GM19023 (cell line): ENCODE results near the gene ZFR2.
"Not testable (repeated sequence)": the region's sequence is repeated elsewhere in the genome, so short reads cannot be mapped to it uniquely, and the experiment has no call there.

Source experiments
- ATAC-seq: cut with Tn5 transposase; IDR thresholded peaks from one replicate; pipeline ENCODE4 v1.9.1; 2021; ENCODE audit warnings: mild to moderate bottlenecking, moderate library complexity; ENCODE audit not compliant: unreplicated experiment

Gene ZFR2

DNA sequence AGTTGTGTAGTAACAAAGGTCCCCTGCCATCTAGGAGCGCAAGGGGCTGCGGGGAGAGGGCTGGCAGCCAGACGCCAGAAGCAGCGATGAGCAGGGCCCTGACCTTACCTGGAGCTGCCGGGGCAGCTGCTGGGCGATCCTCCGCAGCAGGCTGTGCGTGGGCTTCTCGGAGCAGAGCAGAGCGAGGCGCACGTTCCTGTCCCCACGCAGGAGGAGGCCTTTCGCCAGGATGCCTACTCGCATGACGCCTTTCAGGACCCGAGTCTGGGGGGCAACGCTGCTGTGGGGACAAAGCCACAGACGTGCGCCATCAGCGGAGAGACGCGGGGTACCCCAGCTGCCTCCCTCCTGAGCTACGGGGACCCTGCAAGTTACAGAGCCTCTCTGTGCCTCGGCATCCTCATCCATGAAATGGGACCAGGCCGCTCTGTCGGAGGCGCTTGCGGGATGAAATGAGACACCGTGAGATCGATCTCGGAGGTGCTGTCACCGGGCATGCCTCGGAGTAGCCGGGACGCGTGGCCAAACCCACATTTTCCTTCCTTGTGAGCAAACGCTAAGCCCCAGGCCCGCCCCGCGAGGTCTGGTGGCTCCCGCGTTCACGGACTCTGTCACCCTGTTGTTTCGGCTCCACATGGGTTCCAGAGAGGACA is 52.1 kb downstream of the ZFR2 start:
- ATAC-seq = no peak

DNA sequence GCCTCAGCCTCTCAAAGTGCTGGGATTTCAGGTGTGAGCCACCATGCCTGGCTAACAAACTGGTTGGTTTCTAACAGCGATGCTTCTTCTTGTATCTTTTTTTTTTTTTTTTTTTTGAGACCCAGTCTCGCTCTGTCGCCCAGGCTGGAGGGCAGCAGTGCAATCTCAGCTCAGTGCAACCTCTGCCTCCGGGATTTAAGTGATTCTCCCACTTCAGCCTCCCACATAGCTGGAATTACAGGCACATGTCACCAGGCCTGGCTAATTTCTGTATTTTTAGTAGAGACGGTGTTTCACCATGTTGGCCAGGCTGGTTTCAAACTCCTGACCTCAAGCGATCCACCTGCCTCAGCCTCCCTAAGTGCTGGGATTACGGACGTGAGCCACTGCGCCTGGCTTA is 52.7 kb downstream of the ZFR2 start:
- not testable (repeated sequence) for ATAC-seq

DNA sequence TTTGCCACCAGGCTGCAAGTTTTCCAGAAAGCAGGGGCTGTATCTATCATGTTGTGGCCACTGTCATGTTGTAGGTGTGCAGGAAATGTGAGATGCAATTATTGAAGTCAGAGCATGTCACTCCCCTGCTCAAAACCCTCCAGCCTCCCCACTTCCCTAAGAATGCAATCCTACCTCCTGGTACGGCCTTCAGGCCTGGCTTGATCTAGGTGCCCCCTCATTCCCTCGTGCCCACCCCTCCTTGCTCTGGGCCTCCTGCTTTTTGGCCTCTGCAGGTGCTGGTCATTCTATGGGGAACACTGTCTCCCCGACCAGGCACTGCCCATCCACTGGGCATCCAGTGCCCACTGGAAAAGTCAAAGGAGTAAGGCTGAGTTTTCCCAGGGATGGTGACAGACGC is 54.2 kb downstream of the ZFR2 start:
- no peak for ATAC-seq

DNA sequence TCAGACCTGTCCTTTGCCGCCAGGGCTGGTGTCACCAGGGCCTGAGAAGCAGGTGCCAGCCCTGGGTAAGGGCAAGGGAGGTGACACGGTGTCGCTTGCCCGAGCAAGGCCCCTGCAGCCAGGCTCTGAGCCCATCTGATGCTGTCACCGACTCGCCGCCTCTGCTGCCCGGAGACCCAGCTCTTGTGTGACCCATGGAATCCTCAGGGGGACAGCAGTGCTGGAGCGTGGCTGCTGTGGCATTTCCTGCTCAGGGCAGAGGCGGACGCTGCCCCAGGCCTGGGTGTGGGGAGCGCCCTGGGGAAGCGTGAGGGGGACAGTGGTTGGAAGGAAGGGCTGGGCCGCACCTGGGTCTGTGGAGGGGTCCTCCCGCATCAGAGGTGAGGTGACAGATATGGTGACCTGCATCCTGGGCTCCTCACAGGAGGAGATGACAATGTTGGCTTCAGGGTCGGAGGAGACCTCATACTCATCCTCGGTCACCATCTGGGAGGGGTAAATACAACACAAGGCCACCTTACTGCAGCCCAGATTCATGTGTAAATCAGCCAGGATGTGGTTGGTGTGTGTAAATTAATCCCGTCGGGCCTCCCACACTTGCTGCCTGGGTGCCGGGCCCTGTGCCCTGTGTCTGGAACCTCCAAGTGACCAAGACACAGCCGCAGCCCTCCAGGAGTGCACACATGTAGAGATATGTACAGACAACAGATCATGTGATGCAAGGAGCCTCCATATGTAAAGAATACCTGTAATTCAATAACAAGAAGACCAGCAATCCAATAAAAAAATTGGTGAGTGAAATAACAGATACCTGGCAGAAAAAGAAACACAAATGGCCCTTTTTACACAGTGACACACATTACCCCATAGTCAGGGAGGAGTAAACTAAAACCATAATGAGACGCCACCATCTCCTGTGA is 55.1 kb downstream of the ZFR2 start:
- no peak for ATAC-seq

DNA sequence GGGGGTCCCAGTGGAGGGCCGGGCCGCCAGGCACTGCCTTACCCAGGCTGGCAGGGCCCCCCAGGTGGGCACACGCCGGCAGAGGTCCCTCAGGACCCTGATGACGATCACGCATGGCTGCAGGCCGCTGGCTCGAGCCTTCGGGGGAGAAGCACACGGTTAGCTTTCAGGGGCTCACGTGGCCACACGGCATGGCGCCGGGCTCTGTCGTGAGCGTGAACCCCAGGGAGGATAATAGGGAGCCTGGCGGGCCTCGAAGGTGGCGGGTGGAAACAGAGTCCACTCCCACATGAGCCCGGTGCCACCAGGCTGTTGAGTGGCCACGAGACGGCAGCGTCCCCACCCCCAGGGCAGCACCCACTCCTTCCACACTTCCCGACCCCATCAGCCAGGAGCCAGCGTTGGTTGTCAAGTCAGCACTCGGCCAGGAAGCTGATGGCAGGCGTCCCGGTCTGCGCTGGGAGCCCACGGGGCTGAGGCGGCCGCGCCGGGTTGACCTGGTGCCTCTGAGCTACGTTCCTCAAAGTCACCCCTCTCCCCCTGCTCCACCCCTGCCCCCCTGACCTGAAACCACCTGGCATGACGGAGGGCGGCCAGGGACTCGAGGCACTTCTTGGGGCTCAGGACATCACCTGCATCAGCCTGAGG is 58.0 kb downstream of the ZFR2 start:
- ATAC-seq = no peak

DNA sequence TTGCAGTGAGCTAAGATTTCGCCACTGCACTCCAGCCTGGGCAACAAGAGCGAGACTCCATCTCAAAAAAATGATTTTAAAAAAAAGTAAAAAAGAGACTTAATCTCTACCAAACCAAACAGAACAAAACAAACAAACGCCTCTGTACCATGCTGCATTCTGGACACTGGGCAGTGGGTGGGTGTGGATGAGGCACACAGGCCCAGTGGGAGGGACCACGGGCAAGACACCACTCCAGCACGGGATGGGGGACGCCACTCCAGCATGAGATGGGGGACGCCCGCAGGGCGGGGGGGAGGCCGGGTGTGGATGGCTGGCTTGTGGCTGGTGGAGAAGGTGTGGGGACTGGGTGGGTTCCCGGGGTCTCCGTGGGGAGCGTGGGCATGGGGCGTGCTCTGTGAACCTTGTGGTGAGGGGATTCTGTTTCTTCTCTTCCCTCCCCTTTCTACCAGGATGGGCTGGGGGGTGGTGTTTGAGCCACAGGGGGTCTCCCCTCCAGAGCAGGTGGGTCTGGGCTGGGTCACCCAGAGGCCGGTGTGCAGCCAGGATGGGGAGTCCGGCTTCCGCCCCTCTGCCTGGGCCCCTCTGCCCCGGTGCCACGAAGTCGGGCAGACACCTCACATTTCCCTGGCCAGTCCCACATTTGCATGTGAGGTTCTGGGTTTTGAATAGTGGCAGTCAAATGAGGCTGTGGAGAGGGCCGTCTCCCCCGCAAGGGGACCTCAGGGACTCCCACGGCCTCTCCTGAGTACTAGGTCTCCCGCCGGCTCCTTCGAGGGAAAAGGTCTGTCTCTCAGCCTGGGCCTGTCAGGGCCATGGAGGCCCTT is 58.7 kb downstream of the ZFR2 start:
- no peak for ATAC-seq

DNA sequence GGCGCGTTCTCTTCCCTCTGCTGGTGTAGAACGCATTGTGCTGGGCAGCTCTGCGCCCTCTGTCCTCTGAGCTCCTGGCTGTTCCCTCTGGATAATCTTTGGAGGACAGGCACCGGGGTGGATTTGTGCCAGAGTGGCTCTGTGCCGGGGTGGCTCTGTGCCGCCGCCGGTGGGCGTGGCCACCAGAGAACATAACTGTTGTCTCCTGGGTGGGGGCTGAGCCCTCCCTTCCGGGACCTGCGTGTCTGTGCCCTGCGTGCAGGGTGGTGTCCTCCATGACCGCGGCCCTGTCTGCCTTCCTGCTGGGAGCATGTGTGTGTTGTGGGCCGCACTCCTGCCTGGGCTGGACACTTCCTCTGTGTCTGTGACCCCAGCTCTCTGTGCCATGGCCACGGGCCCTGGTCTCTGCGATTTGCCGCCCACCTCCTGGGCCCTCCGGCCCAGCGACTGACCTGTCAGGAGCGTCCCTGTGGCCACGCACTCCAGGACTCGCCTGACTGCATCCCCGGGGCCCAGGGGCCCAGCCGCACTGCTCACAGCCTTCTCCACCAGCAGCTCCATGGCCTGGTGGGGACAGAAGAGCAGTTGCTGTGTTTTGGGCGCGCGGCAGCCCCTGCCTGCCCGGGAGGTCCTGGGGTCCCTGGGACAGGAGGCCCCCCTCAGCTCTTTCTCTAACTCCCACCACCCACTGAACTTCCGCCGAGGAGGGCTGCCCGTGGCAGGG is 60.3 kb downstream of the ZFR2 start:
- no peak for ATAC-seq

DNA sequence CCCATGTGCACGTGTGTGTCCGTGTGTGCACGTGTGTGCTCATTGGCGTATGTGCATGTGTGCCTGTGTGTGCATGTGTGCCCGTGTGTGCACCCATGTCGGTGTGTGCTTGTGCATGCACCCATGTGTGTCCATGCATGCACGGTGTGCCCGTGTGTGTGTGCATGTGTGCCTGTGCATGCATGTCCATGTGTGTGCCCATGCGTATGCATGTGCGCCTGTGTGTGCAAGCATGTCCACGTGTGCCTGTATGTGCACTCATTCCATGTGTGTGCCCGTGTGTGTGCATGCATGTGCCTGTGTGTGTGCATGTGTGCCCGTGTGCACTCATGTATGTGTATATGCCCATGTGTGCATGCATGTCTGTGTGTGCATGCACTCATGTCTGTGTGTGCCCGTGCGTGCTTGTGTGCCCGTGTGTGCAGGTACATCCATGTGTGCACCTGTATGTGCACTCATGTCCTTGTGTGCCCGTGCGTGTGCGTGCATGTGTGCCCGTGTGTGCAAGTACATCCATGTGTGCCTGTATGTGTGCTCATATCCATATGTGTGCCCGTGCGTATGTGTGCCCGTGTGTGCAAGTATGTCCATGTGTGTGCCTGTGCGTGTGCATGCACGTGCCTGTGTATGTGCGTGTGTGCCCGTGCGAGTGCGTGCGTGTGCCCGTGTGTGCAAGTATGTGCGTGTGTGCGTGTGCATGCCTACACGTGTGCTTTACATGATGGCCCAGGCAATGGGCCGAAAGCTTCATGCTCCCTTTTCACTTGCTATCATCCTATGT is 61.1 kb downstream of the ZFR2 start:
- ATAC-seq = no peak

DNA sequence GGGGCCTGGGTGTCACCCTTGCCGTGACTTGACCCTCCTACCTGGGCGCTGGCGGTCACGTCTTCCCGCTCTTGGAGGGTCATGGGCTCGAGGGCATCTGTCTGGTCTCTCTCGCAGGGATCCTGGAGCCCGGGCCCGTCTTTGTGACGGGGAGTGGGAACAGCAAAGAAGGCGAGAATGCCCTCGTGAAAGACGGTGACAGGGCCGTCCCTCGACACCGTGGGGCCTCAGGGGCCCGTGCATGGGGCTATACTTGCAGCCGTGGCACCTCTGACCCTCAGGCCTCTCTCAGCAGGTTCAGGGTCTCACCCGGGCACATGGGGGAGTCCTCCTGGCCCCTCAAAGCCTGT is 61.7 kb downstream of the ZFR2 start:
- ATAC-seq = no peak

DNA sequence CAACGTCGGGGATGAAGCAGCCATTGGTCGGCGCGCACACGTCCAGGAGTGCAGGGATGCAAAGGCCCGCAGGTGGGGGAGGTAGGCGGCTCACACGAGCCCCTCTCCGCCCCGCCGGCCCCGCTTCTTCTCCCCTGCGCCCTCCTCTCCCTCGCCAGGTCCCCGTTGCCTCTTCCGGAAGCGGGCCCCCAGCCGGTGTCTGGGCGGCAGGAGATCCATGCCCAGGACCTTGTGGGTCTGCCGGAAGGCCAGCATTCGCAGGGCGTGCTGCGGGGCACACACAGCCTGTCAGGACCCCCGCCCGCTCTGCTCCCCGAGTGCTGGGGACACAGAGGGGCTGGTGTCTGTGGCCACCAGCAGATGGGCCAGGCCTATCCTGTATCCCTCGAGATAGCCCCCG is 63.0 kb downstream of the ZFR2 start:
- ATAC-seq = no peak

DNA sequence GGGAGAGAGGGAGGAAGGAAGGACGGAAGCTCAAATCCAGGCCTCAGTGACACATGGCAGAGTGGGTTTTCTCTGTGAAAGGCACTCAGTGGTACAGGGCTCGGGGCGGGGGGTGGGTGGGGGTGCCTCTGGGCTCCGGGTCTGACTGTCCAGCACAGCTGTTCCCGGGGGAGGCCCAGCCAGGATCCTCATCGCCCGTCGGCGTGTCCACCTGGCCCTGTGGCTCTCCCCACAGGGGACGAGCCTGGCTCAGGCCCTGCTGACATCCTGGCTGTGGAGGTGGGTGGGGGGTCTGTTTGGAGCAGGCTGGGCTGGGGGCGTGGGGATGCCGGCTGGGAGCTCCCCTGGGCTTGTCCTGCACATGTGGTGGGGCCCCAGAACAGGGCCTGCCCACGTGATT is 64.4 kb downstream of the ZFR2 start:
- ATAC-seq = no peak

DNA sequence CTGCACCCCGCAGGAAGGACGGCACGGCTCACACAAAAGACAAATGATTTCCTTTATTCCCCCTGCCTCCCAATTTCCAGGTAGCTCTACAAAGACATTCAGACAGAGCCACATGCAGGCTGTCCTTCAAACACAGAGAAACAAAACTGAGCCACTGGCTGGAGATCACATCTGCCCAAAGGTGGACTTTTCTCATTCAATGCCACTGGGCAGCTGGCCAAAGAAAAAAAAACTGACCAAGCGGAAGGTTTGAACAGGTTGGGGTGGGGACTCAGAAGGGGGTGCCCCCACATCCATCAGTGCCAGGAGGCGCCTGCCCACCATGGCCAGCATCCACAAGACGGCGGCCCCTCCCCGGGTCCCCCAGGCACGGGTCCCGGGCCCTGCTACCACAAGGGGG is 64.9 kb downstream of the ZFR2 start:
- no peak for ATAC-seq

DNA sequence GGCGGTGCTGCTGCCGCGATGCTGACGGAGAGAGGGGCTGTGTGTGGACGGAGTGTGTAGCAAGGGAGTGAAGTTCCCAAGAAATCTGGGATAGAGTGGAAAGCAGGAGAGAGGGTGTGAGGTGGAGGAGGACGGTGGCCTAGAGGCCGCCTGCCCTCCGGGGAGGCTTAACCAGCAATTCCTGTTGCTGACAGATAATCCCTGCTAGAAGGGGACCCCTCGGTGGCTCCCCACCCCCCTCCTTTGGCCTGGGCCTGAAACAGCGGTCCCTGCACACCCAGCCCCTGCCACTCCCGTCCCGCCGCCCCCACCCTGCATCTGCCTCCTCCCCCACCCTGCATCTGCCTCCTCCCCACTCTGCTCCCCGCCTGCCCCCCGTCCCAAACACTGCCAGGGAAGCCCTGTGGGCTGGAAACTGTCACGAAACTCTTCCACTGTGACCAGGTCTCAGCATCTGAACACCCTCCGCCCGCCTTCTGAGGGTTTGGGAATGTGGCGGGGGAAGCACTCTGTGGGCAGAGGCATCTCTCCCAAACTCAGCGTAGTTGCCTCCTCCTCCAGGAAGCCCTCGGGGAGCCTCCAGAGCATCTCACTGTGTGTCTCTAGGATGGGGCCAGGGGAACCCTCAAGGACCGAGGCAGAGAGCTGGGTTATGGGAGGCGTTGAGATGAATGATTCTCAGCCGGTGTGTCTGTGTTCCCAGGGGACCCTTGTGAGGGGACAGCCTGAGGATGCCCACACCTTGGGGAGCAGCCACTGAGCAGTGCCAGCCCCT is 65.5 kb downstream of the ZFR2 start:
- no peak for ATAC-seq

DNA sequence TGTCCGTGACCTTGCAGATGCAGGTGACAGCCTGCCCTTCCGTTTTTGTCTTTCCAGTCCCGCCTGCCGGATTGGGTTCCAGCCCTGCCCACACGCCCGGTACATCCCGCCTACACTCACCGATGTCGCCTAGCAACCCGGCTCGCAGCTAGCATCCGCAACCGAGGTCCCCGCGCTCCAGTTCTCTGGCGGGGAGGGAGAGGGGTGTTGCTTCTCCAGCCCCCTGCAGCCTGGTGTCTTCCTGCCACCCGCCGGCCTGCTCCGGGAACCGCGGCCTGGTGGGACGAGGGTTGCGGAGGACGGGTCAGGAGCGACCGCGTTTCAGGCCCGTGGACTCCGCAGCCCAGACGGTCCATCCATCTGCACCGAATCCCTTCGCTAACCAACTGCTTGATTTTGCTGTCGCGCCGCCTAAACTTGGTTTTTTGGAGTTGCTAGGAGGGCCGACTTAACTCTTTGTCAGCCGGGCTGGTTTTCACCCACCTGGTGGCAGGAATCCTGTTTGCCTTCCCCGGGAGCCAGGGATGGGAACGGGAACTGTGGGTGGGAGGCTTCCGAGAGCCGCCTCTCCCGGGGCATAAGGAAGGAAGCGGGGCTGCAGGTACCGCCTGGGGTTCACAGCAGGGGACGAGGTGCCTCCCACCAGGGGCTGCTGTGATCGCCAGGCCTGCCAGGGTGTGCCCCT is 67.3 kb downstream of the ZFR2 start:
- no peak for ATAC-seq

DNA sequence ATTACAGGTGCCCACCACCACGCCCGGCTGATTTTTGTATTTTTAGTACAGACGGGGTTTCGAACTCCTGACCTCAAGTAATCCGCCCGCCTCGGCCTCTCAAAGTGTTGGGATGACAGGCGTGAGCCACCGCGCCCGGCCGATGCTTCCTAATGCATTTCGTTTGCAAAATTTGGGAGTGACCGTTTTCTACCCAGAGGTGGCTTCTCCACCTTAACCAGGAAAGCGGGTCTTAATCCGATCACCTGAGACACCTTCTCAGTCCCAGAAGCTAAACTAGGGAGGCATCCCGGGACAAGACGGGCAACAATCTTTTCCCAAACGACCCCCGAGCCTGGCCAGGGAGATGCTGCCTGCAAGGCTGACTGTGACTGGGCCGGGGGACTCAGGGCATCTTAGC is 67.8 kb downstream of the ZFR2 start:
- no peak for ATAC-seq

DNA sequence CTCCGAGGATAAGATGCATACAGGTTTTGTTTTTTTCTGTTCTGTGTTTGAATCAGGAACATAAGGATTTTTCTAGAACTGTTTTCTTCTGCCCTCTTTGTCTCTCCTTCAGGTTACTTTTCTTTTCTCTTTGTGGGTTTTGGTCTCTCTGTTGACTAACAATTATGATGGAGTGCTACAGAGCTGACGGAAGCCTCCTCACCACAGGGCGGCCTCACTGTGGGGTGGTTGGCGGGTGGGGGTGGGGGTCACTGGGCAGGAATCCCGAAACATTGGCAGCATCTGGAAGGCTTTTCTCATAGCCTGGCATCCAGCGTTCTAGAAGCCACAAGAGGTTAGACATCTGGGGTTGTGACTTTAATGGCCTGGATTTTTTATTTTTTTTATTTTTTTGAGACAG is 70.7 kb downstream of the ZFR2 start:
- no peak for ATAC-seq

DNA sequence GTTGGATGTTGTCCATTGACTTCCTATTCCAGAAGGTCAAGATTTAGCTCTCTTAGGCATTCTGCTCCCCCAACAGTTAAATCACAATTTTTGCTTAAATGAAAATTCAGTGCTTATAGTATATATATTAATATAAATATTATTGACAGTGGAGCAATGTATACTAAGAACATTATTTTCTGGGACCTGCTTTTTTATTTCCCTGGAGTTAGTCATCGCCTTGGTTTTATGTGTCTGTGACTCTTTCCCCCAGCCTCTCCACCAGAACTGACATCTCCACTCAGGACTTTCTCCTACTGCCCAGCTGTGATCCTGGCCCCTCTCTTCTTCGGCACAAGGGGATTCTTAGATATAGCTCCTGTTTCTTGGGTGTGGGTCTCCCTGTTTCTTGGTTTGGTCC is 72.5 kb downstream of the ZFR2 start:
- ATAC-seq = no peak

DNA sequence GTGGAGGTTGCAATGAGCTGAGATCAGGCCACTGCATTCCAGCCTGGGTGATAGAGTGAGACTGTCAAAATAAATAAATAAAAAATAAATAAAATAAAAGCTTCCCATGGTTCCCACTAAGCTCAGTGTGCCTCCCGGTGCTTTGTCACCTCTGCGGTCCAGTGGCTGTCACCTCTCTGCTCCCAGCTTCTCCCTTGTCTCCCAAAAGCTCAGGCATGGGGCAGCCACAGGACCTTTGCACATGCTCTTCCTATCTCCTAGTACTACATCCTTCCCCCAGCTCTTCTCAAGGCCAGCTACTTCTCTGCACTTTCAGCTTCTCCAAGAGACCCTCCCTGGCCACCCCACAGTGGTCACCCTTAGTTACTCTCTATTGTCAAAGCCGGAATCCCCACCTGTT is 75.0 kb downstream of the ZFR2 start:
- no peak for ATAC-seq
